ENCODE data around the gene CFAP46.

CFAP46 gene

GRCh38 chr10:132879408-132880127, 62.8 kb downstream of the CFAP46 start:
- no peak for DNase-seq

- DNase-seq, result no peak
Observed at GRCh38 chr10:132878730-132879407, 63.5 kb downstream of the CFAP46 start.

DNA sequence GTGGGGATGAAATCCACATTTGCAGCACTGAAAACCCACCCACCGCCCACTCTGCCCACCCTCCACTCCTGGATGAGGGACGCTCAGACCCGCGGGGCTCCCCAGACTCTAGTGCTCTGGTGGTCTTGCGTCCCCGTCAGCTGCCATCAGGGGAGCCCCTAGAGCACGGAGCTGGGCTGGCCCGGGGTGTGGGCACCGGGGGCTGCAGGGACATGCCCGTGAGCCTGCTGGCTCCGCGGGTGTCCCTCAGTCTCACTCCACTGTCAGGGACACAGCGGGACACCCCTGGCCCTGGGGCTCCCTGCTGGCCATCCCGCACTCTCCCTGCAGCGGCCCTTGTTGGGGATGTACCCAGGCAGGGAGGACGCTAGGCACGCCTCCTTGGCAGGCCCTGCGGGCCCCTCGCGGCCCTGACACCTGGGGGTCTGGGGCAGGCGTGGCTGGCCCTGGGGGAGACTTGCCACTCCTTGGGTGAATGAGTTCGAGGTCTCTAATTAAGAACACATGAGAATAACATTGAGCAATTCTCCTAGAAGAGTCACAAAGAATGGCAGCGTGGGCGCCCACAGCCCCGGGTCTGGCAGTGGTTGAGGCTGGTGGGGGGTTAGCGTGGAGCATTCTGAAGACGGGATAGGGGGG, 64.2 kb downstream of the CFAP46 start:
- no peak for DNase-seq

DNA sequence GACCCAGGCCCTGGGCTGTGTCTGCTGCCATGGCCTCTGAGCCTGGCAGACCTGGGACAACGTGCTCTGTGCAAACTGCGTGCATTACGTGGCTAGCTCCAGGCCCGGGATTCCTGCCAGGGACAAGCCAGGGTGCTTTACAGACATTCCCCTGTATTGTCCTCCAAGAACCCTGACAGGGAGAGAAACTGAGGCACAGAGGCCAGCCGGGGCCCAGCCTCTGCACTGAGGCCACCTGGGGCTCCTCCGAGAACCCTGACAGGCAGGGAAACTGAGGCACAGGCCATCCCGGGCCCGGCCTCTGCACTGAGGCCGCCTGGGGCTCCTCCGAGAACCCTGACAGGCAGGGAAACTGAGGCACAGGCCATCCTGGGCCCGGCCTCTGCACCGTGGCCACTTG, 64.9 kb downstream of the CFAP46 start:
- no peak for DNase-seq

GRCh38 chr10:132876993-132877431, 65.4 kb downstream of the CFAP46 start:
- no peak for DNase-seq

DNA sequence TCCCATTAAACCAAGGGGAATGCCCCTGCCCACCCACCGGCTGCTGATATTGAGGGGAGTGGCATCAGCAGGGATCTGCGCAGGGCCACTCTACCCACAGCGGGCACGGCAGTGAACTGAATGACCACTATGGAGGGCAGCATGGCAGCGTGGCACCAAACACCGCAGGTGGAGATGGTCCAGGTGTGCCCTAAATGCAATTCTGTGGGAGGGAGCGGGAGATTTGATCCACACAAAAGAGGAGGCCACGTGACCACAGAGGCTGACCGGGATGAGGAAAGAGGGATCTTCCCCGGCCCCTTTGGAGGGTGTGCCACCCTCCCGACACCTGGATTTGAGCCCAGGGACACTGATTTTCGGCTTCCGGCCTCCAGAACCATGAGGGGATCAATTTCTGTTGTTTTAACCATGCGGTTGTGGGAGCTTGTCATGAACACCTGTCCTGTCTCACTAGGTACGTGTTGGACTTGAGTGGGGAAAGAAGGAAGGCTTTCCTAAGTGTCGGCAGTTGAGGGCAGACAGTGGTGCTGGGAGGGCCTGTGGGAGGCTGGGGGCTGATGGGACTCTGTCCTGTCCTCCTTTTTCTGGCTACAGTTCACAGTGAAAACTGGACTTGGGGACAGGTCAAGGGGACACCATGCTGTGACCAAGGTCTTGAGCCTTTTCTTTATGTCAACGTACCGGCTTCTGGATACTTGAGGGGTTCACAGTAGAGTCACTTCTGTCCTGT, 66.1 kb downstream of the CFAP46 start:
- no peak for DNase-seq

- DNase-seq, result no peak
Observed at GRCh38 chr10:132875435-132875834, 66.9 kb downstream of the CFAP46 start.

GRCh38 chr10:132873395-132873794, 69.0 kb downstream of the CFAP46 start:
- no peak for DNase-seq

GRCh38 chr10:132872658-132873057, 69.7 kb downstream of the CFAP46 start:
- no peak for DNase-seq

- DNase-seq, result no peak
Observed at GRCh38 chr10:132870426-132870825, 71.9 kb downstream of the CFAP46 start.

DNA sequence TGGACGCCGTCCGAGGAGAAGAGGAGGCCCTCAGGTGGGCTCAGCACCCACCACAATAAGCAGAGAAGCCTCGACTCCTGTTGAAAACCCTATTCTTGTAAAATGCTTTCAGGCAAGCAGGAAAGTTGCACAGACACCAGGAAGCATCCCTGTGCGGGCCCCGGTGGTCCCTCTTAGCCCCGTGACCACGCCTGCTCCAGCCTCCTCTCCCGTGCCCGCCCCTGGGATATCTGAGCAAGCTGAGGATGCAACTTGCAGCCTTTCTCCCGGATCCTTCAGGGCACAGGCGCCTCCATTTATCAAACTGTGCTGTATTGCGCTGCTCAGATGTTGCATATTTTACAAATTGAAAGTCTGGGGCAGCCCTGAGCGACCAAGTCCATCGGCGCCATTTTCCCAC, 72.7 kb downstream of the CFAP46 start:
- DNase-seq, result no peak

GRCh38 chr10:132868995-132869394, 73.4 kb downstream of the CFAP46 start:
- no peak for DNase-seq

GRCh38 chr10:132867801-132868644, 74.3 kb downstream of the CFAP46 start:
- no peak for DNase-seq

DNA sequence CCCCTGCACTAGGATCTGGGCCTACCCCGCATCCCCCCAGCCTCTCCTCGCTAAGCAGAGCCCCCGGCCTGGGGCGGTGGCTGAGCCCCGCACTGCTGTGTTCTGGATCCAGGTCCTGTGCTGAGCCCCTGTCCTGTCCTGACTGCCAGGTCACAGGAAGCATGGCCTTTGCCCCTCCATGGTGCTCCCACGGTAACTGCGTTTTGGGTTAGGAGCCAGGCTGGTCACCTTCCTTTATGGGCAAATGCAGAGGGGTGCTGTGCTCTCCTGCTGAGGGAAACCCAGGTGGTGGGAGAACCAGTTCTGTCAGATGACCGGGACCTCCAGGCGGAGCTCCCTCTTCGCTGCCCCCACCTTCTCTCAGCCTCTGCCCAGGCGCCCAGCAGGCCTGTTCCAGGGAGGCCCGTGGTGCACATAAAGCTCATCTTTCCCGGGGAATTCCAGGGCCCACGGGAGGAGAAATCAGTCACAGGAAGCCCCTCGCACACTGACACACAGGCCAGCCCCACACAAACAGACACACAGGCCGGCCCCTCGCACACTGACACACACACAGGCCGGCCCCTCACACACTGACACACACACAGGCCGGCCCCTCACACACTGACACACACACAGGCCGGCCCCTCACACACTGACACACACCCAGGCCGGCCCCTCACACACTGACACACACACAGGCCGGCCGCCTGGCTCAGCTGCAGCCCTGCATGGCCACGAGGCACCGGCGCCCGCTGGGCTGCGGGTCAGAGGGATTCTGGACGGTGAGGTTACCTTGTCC, 75.6 kb downstream of the CFAP46 start:
- no peak for DNase-seq

- DNase-seq, result no peak
Observed at GRCh38 chr10:132865851-132866600, 76.3 kb downstream of the CFAP46 start.

GRCh38 chr10:132865171-132865631, 77.2 kb downstream of the CFAP46 start:
- DNase-seq, result no peak

GRCh38 chr10:132862485-132863420, 79.6 kb downstream of the CFAP46 start:
- DNase-seq, result no peak

DNA sequence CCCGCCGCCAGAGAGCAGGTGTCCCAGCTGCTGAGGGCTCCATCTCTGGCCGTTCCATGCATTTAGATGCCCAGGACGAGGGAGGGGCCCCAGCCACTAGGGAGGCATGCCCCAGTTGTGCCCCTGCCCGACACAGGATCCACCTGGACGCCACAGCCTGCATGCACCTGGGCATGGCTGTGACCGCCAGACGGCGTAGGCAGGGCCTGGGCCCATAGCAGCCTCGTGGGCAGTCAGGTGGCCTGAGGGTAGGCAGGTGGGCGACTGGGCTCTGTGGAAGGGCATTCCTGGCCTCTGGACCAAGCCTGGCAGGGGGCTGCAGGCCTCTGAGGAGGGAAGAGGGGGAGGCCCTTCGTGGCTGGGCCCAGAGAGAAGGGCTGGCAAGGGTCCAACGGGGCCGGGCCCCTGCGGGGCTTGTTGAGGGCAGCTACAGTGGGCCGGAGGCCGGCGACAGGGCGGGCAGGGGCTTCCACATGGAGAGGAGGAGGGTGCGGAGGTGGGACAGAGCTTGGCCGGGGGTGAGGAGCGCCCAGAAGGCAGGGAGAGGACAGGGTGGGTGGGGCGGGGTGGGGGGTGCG, 80.4 kb downstream of the CFAP46 start:
- DNase-seq, result no peak

GRCh38 chr10:132861116-132861691, 81.2 kb downstream of the CFAP46 start:
- no peak for DNase-seq
